ENCODE results near the gene THOC6. TPM values are rescaled to one million over a fixed set of nuclear protein-coding genes. Genes with fewer than 3 reads are reported as not detected.
A peak's percentile ranks its signal among the peaks of the same experiment; 100 is the strongest.

Gene THOC6
- total RNA-seq, 4 donors from 2014 or later, result 13.2 to 22.1 (median 20.1) TPM

- TF ChIP-seq POLR2A (IDR thresholded peaks at IDR 0.05), result no peak
- TF ChIP-seq, protein P1, sequence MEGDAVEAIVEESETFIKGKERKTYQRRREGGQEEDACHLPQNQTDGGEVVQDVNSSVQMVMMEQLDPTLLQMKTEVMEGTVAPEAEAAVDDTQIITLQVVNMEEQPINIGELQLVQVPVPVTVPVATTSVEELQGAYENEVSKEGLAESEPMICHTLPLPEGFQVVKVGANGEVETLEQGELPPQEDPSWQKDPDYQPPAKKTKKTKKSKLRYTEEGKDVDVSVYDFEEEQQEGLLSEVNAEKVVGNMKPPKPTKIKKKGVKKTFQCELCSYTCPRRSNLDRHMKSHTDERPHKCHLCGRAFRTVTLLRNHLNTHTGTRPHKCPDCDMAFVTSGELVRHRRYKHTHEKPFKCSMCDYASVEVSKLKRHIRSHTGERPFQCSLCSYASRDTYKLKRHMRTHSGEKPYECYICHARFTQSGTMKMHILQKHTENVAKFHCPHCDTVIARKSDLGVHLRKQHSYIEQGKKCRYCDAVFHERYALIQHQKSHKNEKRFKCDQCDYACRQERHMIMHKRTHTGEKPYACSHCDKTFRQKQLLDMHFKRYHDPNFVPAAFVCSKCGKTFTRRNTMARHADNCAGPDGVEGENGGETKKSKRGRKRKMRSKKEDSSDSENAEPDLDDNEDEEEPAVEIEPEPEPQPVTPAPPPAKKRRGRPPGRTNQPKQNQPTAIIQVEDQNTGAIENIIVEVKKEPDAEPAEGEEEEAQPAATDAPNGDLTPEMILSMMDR (IDR thresholded peaks at IDR 0.05), result no peak
- intact Hi-C loops (cut with DNase I; ENCODE audit: low total_unique reads), result no loop called here
- no peak for DNase-seq (ENCODE audit: low spot score in 2 of 2)
- H3K4me3 ChIP-seq (ENCODE audit: low read depth, poor library complexity, severe bottlenecking), result no peak overlapping the region
- WGBS, 2 donors, result 88 to 92% methylated on average over 6 of the region's 6 CpGs
Measured at GRCh38 chr16:3044708-3045107, 20.9 kb downstream of the THOC6 start.

DNA sequence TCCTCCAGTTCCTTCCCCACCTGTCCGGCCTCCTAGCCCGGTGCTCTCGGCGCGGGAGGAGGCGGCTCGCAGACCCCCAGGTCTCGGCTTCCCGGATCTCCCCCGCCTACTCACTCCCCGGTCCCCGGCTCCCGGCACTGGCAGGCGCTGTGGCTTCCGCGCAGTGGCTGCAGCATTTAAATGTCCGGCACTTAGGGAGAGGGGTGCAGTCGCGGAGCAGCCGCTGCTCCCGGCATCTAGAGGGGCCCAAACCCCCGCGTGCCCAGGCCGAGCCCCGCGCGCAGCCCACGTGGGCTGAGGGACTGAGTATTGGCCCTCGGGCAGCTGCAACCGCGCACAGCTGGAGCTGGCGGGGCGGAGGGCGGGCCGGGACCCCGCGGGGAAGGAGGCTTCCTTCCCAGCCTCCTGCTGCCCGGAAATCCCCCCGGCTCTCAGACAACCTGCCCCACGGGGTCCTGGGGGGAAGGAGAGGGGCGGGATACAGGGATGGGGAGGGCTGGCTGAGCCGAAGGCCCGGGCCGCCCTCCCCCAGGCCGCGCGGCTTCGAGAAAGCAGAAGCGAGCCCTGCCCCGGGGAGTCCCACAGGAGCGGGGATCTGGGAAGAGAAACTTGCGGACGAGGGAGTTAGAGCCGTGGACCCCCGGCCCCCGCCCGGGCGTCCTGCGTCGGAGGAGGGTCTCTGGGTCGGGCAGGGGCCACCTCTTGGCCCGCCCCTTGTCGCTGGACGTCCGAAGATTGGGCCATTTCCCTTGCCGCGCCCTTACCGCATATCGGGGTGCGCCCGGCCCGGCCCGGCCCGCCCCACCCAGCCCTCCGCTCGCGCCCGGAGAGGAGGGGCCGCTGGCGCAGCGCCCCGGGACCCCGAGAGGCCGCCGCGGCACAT, 22.2 kb downstream of the THOC6 start, which contains the start of gene MMP25:
Gene MMP25 (plus strand): TSS at position 804 of the 883 bp plus-strand sequence. CDS start 357 bp downstream, outside the sequence.
- peak within 1 kb of the TSS; percentile 8 for H3K4me3 ChIP-seq (ENCODE audit: low read depth, poor library complexity, severe bottlenecking)
- TF ChIP-seq POLR2A (IDR thresholded peaks at IDR 0.05), result no peak
- TF ChIP-seq, protein P1 (IDR thresholded peaks at IDR 0.05), result no peak
- intact Hi-C loops (cut with DNase I; ENCODE audit: low total_unique reads), result no loop called here
- DNase-seq (ENCODE audit: low spot score in 2 of 2), result no peak
- WGBS, 2 donors, result 0 to 1% methylated on average over 43 to 46 of the region's 86 CpGs

GRCh38 chr16:3046641-3047386, 23.0 kb downstream of the THOC6 start:
- WGBS, 2 donors, result 1 to 2% methylated on average over 35 to 42 of the region's 54 CpGs
- DNase-seq (ENCODE audit: low spot score in 2 of 2), result no peak
- H3K4me3 ChIP-seq (ENCODE audit: low read depth, poor library complexity, severe bottlenecking), result no peak overlapping the region
- intact Hi-C loops (cut with DNase I; ENCODE audit: low total_unique reads), result no loop called here
- TF ChIP-seq, protein P1 (IDR thresholded peaks at IDR 0.05), result no peak
- TF ChIP-seq POLR2A (IDR thresholded peaks at IDR 0.05), result no peak

- TF ChIP-seq POLR2A (IDR thresholded peaks at IDR 0.05), result no peak
- TF ChIP-seq, protein P1 (IDR thresholded peaks at IDR 0.05), result no peak
- intact Hi-C loops (cut with DNase I; ENCODE audit: low total_unique reads), result no loop called here
- no peak overlapping the region for H3K4me3 ChIP-seq (ENCODE audit: low read depth, poor library complexity, severe bottlenecking)
- 18 to 21% methylated on average over 12 to 13 of the region's 13 CpGs for WGBS, 2 donors
- no peak for DNase-seq (ENCODE audit: low spot score in 2 of 2)
Measured at GRCh38 chr16:3047387-3047720, 23.5 kb downstream of the THOC6 start.

GRCh38 chr16:3049921-3050481, 26.2 kb downstream of the THOC6 start:
- TF ChIP-seq POLR2A (IDR thresholded peaks at IDR 0.05), result no peak
- TF ChIP-seq, protein P1 (IDR thresholded peaks at IDR 0.05), result no peak
- 74 to 79% methylated on average over 18 to 26 of the region's 26 CpGs for WGBS, 2 donors
- intact Hi-C loops (cut with DNase I; ENCODE audit: low total_unique reads), result no loop called here
- H3K4me3 ChIP-seq (ENCODE audit: low read depth, poor library complexity, severe bottlenecking), result no peak overlapping the region
- DNase-seq (ENCODE audit: low spot score in 2 of 2), result no peak
